Activated CD4-positive, alpha-beta memory T cell treated with anti-CD3 and anti-CD28 coated beads, Interleukin-2, amount 10 ng/mL, durations not matched to agents 7 days and 5 days (primary cell): Measurements from ENCODE around the gene CD6. TPM values are rescaled to one million over a fixed set of nuclear protein-coding genes. Genes with fewer than 3 reads are reported as not detected.

Source experiments
- CTCF ChIA-PET: fragments of 350-600 bp; sonication (Branson Sonifier 250); formaldehyde crosslinking; loops from one replicate; lab custom pipeline; 2021; ENCODE audit warnings: antibody characterized with exemption, inconsistent platforms; lab: Charles Lee
- POLR2A ChIA-PET: fragments of 350-600 bp; sonication (Branson Sonifier 250); formaldehyde crosslinking; loops from one replicate; lab custom pipeline; 2021; ENCODE audit warnings: antibody characterized with exemption; lab: Charles Lee
- DNase-seq: peaks from one replicate; pipeline ENCODE4 v3.0.0-alpha.2; 2020
- H3K27ac Mint-ChIP-seq: one replicate; pipeline ENCODE4 v1.8.0; 2021; ENCODE audit warnings: mild to moderate bottlenecking, mixed read lengths
- H3K27me3 Mint-ChIP-seq: one replicate; pipeline ENCODE4 v1.8.0; 2021; ENCODE audit warnings: mixed read lengths
- H3K36me3 Mint-ChIP-seq: one replicate; pipeline ENCODE4 v1.8.0; 2021; ENCODE audit warnings: low read depth, mixed read lengths
- H3K4me1 Mint-ChIP-seq: one replicate; pipeline ENCODE4 v1.8.0; 2021; ENCODE audit warnings: mixed read lengths
- H3K4me3 Mint-ChIP-seq: one replicate; pipeline ENCODE4 v1.8.0; 2021; ENCODE audit warnings: mild to moderate bottlenecking, mixed read lengths
- H3K9me3 Mint-ChIP-seq: one replicate; pipeline ENCODE4 v1.8.0; 2021; ENCODE audit warnings: mixed read lengths
- total RNA-seq, 2 experiments: library from RNA; stranded (reverse); gene quantifications; one replicate each; pipeline ENCODE4 v1.2.3, GENCODE V29; 2021

CD6 gene
- total RNA-seq, 2 experiments from 2014 or later: 293 to 299 TPM

DNA sequence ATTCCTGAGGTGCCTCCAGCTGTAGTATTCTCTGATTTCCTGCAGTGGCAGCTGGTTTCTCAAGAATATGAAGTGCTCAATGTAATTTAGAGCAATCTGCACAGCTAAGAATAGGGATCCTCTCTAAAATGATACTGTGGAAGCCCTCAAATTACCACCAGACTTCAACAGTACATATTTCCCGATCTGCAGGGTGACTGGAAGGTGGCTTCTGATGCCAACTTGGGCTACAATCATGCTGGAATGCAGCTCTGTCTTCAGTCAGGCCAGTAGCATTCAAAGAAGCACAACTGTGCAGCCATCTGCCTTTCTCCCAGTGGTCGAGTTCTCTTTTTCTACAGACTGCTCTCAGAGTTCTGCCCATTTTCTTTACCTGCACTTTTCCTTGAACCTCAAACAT is 75.4 kb downstream of the CD6 start:
- Mint-ChIP-seq H3K4me3 (no peak overlapping the region), H3K27me3 (no peaks in the 10 kb centered on the region), H3K9me3 (no peaks in the 10 kb centered on the region), H3K27ac (peak overlapping the region; percentile 59), H3K36me3 (peaks cover 49% of the 10 kb centered on the region), H3K4me1 (peaks cover 67% of the 10 kb centered on the region)
- CTCF ChIA-PET: interaction anchor here (0.9 to 1.6 kb wide), 2 partner anchors 24 to 28 kb away, joined by 3 read pairs; no protein-coding TSS in a partner anchor
- POLR2A ChIA-PET: interaction anchor here (1.0 to 8.7 kb wide), 17 partner anchors 7 to 141 kb away, joined by 3 to 139 read pairs (median 4); partner anchors contain the start of gene CD5
- DNase-seq: no peak

DNA sequence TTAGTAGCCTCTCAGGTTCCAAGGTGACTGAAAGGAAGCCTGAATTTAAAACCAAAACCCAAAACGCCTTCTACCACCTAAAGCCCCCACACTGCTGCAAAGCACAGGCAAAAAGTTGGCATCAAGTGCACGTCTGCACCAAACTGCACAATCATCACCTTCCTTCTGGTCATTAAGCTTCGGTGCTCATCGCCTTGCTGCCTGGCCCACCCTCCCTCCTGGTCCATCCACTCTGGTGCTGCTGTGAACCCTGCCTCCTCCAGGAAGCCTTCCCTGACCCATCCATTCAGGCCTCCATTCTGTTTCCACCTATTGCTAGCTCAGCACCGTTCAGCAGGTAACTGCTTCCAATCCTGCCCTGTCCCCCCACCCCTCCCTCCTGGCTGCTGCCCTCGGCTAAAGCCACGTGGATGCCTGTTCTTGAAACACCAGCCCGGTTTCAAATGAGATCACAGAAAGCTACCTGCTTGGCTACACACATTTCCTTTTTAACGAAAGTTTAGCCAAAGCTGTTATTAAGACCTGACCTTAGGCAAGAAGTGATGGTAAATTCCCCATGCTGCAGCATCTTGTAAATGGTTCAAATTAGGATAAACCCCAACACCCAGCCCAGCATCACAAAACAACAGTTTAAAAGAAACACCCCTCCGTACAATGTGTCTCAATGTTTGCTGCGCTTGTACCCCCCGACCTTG is 77.0 kb downstream of the CD6 start:
- ChIA-PET CTCF (interaction anchor here (1.0 kb wide), 1 partner anchor 33 kb away, joined by 3 read pairs; no protein-coding TSS in a partner anchor), POLR2A (interaction anchor here (0.6 to 3.4 kb wide), 12 partner anchors 9 to 130 kb away, joined by 3 to 17 read pairs (median 4); no protein-coding TSS in a partner anchor)
- no peaks in the 10 kb centered on the region for H3K9me3 Mint-ChIP-seq
- peak overlapping the region; percentile 80 for H3K27ac Mint-ChIP-seq
- peak overlapping the region; percentile 47 for H3K4me3 Mint-ChIP-seq
- H3K27me3 Mint-ChIP-seq: no peaks in the 10 kb centered on the region
- DNase-seq: no peak
- peaks cover 51% of the 10 kb centered on the region for H3K36me3 Mint-ChIP-seq
- H3K4me1 Mint-ChIP-seq: peaks cover 64% of the 10 kb centered on the region

DNA sequence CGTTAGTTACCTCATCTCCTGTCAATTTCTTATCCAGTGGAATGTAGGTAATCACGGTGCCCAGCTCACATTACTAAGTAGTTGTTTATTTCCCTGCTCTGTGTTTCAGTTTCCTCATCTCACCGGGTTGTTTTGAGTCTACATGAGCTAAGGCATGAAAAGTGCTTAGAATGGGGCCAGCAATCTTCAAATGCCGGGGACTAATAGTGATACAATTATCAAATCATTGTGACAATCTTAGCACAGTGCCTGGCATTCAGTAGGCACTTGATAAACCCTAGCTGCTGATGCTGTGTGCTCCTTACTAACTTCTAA is 77.5 kb downstream of the CD6 start:
- POLR2A ChIA-PET: interaction anchor here (0.6 to 3.4 kb wide), 11 partner anchors 9 to 131 kb away, joined by 3 to 17 read pairs (median 5); no protein-coding TSS in a partner anchor
- peak overlapping the region; percentile 47 for H3K4me3 Mint-ChIP-seq
- DNase-seq: no peak
- H3K36me3 Mint-ChIP-seq: peaks cover 56% of the 10 kb centered on the region
- CTCF ChIA-PET: interaction anchor here (1.0 to 1.7 kb wide), 2 partner anchors 12 to 32 kb away, joined by 3 to 6 read pairs; no protein-coding TSS in a partner anchor
- H3K27ac Mint-ChIP-seq: peak overlapping the region; percentile 80
- H3K4me1 Mint-ChIP-seq: peaks cover 69% of the 10 kb centered on the region
- no peaks in the 10 kb centered on the region for H3K9me3 Mint-ChIP-seq
- H3K27me3 Mint-ChIP-seq: no peaks in the 10 kb centered on the region

DNA sequence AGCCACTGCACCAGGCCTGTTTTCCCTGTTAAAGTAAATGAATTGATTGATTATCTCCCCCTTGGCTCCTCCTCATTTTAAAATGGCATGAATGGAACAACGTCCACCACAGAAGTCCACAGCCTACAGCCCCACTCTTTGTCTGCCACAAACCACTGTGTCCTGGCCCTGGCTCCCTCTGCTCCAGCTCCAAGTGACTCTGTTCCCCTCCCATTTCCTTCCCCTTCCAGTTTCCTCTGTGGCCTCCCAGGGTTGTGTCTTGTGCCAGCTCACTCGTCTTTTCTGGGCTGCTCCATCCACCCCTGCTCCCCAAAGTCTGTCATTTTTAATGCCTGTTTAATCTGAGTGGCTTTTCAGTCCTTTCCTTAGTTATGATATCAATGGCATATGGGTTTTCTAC is 78.4 kb downstream of the CD6 start:
- Mint-ChIP-seq H3K4me1 (peaks cover 77% of the 10 kb centered on the region), H3K4me3 (no peak overlapping the region), H3K36me3 (peaks cover 58% of the 10 kb centered on the region), H3K9me3 (no peaks in the 10 kb centered on the region), H3K27me3 (no peaks in the 10 kb centered on the region), H3K27ac (peak overlapping the region; percentile 65)
- ChIA-PET CTCF (interaction anchor here (1.7 kb wide), 1 partner anchor 11 kb away, joined by 6 read pairs; no protein-coding TSS in a partner anchor), POLR2A (interaction anchor here (1.1 to 8.9 kb wide), 4 partner anchors 6 to 63 kb away, joined by 5 to 139 read pairs (median 12); no protein-coding TSS in a partner anchor)
- no peak for DNase-seq

DNA sequence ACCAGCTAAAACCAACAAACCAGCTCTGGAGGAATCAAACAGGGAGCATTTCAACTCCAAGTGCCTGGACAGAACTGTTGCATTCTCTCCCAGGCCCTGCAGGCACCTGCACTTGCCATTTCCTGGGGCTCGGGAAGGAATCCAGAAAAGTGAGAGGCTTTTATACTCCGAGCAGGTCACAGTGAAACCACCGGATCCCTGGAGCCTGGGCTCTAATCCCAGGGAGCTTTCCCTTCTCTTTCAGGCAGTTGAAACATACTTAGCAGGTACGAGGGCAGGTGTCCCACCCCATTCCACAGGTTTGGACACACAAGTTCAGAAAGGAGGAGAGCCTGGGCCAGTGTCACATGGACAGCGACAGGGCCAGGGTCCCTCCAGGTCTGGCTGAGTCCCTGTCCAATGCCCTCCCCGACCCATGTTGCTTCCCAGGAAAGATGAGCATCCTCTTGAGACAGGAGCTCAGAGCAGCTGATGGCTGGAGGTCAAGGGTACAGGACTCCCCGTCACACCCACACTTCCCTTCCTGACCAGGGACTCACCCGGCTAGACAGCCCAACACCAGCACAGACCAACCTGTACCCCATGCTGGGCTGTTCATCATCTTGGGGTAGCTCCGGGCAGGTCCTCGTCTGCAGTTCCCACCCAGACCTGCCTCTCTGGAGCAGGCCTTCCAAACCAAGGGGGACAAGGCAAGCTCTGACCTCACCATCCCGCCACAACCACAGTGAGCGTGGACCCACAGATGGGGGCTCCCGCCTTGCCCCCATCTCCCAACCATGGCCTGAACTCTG is 80.9 kb downstream of the CD6 start:
- no peaks in the 10 kb centered on the region for H3K27me3 Mint-ChIP-seq
- DNase-seq: no peak
- no peak overlapping the region for H3K27ac Mint-ChIP-seq
- CTCF ChIA-PET: interaction anchor here (0.8 to 6.6 kb wide), 4 partner anchors 9 to 135 kb away, joined by 3 to 35 read pairs (median 3); no protein-coding TSS in a partner anchor
- POLR2A ChIA-PET: interaction anchor here (0.7 to 8.9 kb wide), 8 partner anchors 8 to 78 kb away, joined by 3 to 139 read pairs (median 10); no protein-coding TSS in a partner anchor
- H3K4me3 Mint-ChIP-seq: no peak overlapping the region
- peaks cover 53% of the 10 kb centered on the region for H3K36me3 Mint-ChIP-seq
- no peaks in the 10 kb centered on the region for H3K9me3 Mint-ChIP-seq
- H3K4me1 Mint-ChIP-seq: peaks cover 85% of the 10 kb centered on the region

DNA sequence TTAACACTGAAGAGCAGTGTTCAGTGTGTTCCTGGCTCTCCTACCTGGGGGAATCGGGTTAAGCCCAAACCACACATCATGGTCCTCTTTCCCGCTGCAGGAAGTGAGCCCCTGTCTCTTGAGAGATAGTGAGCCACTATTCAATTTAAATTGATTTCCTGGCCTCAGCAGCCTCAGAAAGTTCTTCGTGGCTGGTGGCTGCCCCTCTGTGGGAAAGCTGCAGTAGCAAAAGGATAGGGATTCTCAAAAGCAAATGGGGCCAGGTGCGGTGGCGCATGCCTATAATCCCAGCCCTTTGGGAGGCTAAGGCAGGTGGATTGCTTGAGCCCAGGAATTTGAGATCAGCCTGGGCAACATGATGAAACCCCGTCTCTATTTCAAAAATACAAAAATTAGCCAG is 81.7 kb downstream of the CD6 start:
- Mint-ChIP-seq H3K4me3 (no peak overlapping the region), H3K27me3 (no peaks in the 10 kb centered on the region), H3K36me3 (peaks cover 51% of the 10 kb centered on the region), H3K9me3 (no peaks in the 10 kb centered on the region), H3K27ac (peak overlapping the region; percentile 85), H3K4me1 (peaks cover 84% of the 10 kb centered on the region)
- ChIA-PET POLR2A (interaction anchor here (0.7 to 8.9 kb wide), 8 partner anchors 8 to 79 kb away, joined by 3 to 139 read pairs (median 10); no protein-coding TSS in a partner anchor), CTCF (interaction anchor here (6.6 kb wide), 1 partner anchor 10 kb away, joined by 35 read pairs; no protein-coding TSS in a partner anchor)
- DNase-seq: no peak

DNA sequence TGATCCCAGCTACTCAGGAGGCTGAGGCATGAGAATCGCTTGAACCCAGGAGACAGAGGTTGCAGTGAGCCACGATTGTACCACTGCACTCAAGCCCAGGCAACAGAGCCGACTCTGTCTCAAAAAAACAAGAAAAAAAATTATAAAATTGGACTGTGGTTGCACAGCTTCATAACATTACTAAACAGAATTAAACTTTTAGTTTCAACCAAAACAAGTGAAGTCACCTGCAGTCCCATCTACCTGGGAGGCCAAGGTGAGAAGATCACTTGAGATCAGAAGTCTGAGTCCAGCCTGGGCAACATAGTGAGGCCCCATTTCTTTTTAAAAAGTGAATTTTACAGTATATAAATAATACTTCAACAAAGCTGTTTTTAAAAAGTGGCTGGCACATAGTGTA is 83.0 kb downstream of the CD6 start:
- no peak for DNase-seq
- ChIA-PET POLR2A (interaction anchor here (0.6 to 8.9 kb wide), 9 partner anchors 11 to 82 kb away, joined by 3 to 139 read pairs (median 5); no protein-coding TSS in a partner anchor), CTCF (interaction anchor here (0.9 to 6.6 kb wide), 5 partner anchors 11 to 84 kb away, joined by 3 to 35 read pairs (median 3); no protein-coding TSS in a partner anchor)
- peaks cover 51% of the 10 kb centered on the region for H3K36me3 Mint-ChIP-seq
- H3K27me3 Mint-ChIP-seq: no peaks in the 10 kb centered on the region
- H3K9me3 Mint-ChIP-seq: no peaks in the 10 kb centered on the region
- peaks cover 84% of the 10 kb centered on the region for H3K4me1 Mint-ChIP-seq
- peak overlapping the region; percentile 85 for H3K27ac Mint-ChIP-seq
- no peak overlapping the region for H3K4me3 Mint-ChIP-seq

DNA sequence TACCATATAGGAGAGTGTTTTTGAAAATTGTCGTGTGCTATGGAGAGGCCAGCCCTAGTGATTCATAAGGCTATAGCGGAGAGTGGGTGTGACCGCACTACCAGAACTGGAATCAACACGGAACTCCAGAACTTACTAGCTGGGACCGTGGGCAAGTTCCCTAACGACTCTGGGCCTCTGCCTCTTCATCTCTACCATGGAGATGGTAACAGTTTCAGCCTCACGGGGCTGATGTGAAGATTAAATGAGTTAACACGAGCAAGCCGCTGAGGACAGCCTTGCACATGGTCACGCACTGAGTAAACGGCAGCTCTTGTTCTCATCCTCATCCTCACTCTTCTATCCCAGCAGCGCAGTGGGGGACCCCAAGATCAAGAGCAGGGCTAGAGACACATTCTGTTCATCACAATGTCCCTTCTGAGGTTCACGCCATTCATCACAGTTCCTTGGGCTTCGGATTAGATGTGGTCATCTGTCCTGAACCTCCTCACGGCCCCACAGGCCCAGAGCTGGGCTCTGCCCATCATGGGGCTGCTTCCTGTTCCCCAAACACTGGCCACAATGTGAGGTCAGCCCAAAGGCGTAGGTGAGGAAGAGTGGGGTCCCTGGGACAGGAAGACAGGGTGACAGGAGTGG is 83.6 kb downstream of the CD6 start:
- peaks cover 84% of the 10 kb centered on the region for H3K4me1 Mint-ChIP-seq
- peak overlapping the region; percentile 85 for H3K27ac Mint-ChIP-seq
- peaks cover 51% of the 10 kb centered on the region for H3K36me3 Mint-ChIP-seq
- ChIA-PET CTCF (interaction anchor here (0.9 to 6.6 kb wide), 4 partner anchors 10 to 85 kb away, joined by 3 to 35 read pairs (median 4); no protein-coding TSS in a partner anchor), POLR2A (interaction anchor here (0.6 to 8.9 kb wide), 12 partner anchors 9 to 83 kb away, joined by 3 to 139 read pairs (median 4); no protein-coding TSS in a partner anchor)
- DNase-seq: peak; percentile 46
- H3K4me3 Mint-ChIP-seq: peak overlapping the region; percentile 6
- no peaks in the 10 kb centered on the region for H3K9me3 Mint-ChIP-seq
- H3K27me3 Mint-ChIP-seq: no peaks in the 10 kb centered on the region

DNA sequence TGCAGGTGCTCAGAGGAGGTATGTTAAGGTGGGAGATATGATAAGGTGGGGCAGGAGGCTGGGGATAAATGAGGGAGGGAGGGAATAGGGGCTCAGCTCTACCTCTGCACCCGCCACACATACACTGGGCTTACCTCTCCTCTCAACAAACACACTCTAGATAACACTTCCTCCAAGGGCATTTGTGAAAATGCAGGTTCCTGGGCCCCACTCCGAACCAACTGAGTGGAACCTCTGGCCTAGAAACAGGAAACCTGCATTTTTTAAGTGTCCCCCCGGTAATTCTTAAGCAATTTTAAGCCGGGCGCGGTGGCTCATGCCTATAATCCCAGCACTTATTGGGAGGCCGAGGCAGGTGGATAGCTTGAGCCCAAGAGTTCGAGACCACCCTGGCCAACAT is 84.3 kb downstream of the CD6 start:
- Mint-ChIP-seq H3K4me3 (no peak overlapping the region), H3K27ac (peak overlapping the region; percentile 85), H3K36me3 (peaks cover 48% of the 10 kb centered on the region), H3K9me3 (no peaks in the 10 kb centered on the region), H3K4me1 (peaks cover 83% of the 10 kb centered on the region), H3K27me3 (no peaks in the 10 kb centered on the region)
- ChIA-PET POLR2A (interaction anchor here (0.8 to 8.9 kb wide), 9 partner anchors 8 to 84 kb away, joined by 3 to 139 read pairs (median 4); no protein-coding TSS in a partner anchor), CTCF (interaction anchor here (1.4 to 6.6 kb wide), 2 partner anchors 12 to 28 kb away, joined by 3 to 35 read pairs; no protein-coding TSS in a partner anchor)
- peak; percentile 14 for DNase-seq

DNA sequence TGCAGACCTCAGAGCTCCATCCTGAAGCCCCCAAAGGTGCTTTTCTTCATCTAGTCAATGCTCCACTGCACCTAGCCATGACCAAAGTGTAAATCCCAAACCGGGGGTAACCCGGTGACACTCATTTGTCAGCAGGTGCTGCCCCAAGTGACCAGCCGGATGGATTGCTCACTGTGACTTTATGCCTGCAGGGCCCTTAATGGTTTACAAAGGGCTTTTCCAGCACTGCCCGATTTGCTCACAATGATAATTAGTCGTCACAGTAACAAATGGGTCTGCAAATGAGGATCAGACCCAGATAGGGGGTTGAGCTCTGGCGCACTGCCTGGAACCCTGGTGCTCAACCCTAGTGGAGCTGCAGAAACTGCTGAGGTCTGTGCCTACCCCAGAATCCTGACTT is 85.1 kb downstream of the CD6 start:
- Mint-ChIP-seq H3K27ac (peak overlapping the region; percentile 42), H3K4me3 (no peak overlapping the region), H3K27me3 (no peaks in the 10 kb centered on the region), H3K9me3 (no peaks in the 10 kb centered on the region), H3K4me1 (peaks cover 85% of the 10 kb centered on the region), H3K36me3 (peaks cover 46% of the 10 kb centered on the region)
- ChIA-PET CTCF (interaction anchor here (0.6 to 6.6 kb wide), 3 partner anchors 9 to 29 kb away, joined by 3 to 35 read pairs (median 3); no protein-coding TSS in a partner anchor), POLR2A (interaction anchor here (0.6 to 8.9 kb wide), 8 partner anchors 9 to 69 kb away, joined by 3 to 139 read pairs (median 4); no protein-coding TSS in a partner anchor)
- DNase-seq: peak; percentile 15

DNA sequence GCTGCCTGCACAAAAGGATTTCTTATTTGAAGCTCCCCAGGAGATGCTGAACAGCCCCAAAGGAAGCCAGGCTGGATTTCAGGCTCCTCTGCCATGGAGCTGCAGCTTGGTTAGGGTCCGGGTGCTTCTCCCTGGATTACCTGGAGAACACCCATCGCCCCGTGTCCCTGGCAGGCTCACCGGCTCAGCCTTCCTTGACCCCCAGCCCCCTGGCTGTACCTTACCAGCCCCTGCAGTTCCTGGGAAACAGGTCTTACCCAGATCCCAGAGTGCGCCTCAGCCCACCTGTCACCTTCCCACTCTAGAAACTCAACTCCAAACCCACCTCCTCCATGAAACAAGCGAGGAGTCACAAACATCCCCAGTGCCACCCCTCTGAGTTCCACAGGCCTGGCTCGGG is 85.5 kb downstream of the CD6 start:
- ChIA-PET CTCF (interaction anchor here (0.6 to 6.6 kb wide), 3 partner anchors 8 to 29 kb away, joined by 3 to 35 read pairs (median 3); no protein-coding TSS in a partner anchor), POLR2A (interaction anchor here (0.6 to 8.9 kb wide), 9 partner anchors 8 to 69 kb away, joined by 3 to 139 read pairs (median 4); no protein-coding TSS in a partner anchor)
- H3K4me1 Mint-ChIP-seq: peaks cover 90% of the 10 kb centered on the region
- DNase-seq: peak; percentile 9
- H3K27ac Mint-ChIP-seq: peak overlapping the region; percentile 42
- H3K4me3 Mint-ChIP-seq: no peak overlapping the region
- H3K27me3 Mint-ChIP-seq: no peaks in the 10 kb centered on the region
- H3K36me3 Mint-ChIP-seq: peaks cover 50% of the 10 kb centered on the region
- no peaks in the 10 kb centered on the region for H3K9me3 Mint-ChIP-seq
